NT2/D1 (cell line): ENCODE measurements around the gene SHTN1.

Experiments
- SUZ12 ChIP-seq: IDR thresholded peaks from 2 replicates; pipeline ENCODE4 v1.6.1; 2011; ENCODE audit not compliant: insufficient read length, insufficient read depth; ENCODE audit errors: extremely low read depth
- YY1 ChIP-seq: IDR thresholded peaks from 2 replicates; pipeline ENCODE4 v1.6.1; 2011; ENCODE audit not compliant: insufficient read length, insufficient read depth
- ZNF274 ChIP-seq: IDR thresholded peaks from 2 replicates; pipeline ENCODE4 v1.6.1; 2011; ENCODE audit warnings: mild to moderate bottlenecking, low read depth, low read length

GRCh38 chr10:117014835-117015234, 9.8 kb upstream of the SHTN1 start:
- TF ChIP-seq SUZ12 (no peak), ZNF274 (no peak), YY1 (no peak)
